ENCODE results near the gene ADI1.

Gene ADI1

DNA sequence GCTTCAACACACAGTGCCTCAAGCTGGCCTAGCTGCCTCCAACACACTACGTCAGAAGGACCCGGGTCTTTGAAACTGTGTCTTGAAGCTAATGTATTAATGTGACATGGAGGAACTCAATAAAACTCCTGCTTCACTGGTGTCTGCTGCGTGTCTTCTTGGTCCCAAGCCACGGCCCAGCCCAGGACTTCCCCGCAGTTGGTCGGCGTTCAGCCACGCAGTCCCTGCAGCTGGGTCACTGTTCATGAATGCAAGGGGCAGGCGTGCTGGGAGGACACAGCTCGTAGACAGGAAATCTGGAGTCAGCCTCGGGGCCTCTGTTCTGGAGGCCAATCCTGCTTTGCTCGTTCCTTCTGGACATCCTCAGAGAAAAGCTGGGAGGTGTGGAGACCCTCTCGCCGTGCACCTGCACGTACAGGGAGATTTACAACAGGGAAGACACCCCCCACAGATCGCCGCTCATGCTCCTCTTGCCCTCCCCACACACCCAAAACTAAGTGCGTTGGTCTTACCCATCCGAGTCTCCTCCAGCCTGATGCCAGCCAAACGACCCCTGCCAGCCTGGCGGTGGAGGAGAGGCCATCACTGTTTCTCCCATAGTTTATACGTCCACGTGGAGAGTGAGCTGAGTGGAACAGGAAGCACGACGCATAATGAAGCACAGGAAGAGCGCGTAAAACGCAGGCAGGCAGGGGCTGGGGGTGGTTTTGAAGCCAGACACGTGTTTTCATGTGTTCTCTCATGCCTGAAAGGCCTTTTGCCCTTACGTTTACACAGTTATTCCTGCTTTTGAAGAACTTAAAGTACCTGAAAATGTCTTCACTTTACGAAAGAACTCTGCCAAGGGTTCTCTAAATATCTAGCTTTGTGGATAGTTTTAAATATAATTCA, 39.7 kb downstream of the ADI1 start:
- no peak for DNase-seq (ENCODE audit: low read depth in 1 of 2, low spot score in 1 of 2)
- in situ Hi-C loops (cut with HindIII; ENCODE audit: low pct_unique_long_range_greater_than_20kb, low sequenced_read_pairs): no loop called here
- TF ChIP-seq JUND (IDR thresholded peaks at IDR 0.05; ENCODE audit: low read depth): no peak

DNA sequence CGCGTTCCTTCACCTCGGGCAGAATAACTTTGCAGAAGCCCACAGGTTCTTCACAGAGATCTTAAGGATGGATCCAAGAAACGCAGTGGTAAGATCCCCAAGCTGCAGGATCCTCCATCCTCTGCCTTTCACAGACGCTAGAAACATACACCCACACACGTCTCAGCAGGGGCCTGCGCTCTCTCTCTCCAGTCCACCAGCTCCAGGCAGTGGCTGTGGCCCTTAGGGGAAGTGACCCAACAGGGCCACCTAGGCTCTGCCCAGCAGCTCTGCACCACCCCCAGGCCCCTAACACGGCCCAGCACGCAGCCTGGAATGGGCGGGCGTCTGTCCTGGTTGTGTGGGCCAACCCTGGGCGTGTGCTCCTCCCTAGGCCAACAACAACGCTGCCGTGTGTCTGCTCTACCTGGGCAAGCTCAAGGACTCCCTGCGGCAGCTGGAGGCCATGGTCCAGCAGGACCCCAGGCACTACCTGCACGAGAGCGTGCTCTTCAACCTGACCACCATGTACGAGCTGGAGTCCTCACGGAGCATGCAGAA, 40.4 kb downstream of the ADI1 start:
- no peak for TF ChIP-seq JUND (IDR thresholded peaks at IDR 0.05; ENCODE audit: low read depth)
- DNase-seq (ENCODE audit: low read depth in 1 of 2, low spot score in 1 of 2): no peak
- in situ Hi-C loops (cut with HindIII; ENCODE audit: low pct_unique_long_range_greater_than_20kb, low sequenced_read_pairs): no loop called here

DNA sequence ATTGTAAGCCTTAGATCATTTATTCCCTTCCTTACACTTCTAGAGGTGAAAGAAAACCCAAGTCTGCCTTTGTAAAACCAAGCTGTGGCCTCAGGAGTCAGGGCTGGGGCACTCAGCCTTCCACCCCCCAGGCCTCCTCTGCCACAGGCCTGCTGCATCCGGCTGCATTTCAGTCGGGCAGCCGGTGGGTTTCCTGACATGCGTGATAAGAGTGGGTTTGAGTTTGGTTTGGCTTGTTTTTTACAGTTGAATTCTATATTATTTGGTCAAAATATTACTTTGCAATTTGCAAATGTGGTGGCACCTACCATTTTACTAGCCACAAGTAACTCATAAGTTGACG, 42.4 kb downstream of the ADI1 start:
- no peak for DNase-seq (ENCODE audit: low read depth in 1 of 2, low spot score in 1 of 2)
- TF ChIP-seq JUND (IDR thresholded peaks at IDR 0.05; ENCODE audit: low read depth): no peak
- in situ Hi-C loops (cut with HindIII; ENCODE audit: low pct_unique_long_range_greater_than_20kb, low sequenced_read_pairs): no loop called here

DNA sequence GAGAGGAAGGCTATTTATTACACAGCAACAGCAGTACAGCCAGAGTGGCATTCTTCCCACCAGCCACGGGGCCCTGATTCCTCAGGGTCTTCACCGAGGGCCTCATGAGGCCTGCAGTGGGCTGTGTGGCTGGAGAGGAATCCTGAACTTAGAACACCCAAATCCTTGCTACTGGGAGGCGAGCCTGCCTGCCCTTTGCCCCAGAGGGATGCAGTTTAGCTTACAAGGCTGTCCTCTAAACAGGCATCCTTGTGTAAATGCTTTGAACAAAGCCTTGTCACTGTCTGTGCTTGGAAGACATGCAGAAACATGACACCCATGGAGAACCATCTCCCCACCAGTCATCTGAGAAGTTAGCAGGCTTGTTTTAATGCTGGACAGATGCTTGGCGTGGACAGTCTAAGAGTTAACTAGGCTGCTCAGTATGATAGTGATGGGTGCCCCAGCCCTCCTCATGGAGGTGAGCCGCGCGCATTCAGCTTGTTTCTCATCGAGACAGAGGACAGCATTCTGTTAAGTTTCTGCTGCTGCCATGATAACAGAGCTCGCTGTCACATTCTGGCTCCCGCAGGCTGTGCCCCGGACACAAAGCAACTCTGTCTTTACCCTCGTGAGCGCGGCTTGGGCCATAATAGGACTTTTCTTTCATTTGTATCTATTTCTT, 42.9 kb downstream of the ADI1 start:
- in situ Hi-C loops (cut with HindIII; ENCODE audit: low pct_unique_long_range_greater_than_20kb, low sequenced_read_pairs): no loop called here
- DNase-seq (ENCODE audit: low read depth in 1 of 2, low spot score in 1 of 2): no peak
- no peak for TF ChIP-seq JUND (IDR thresholded peaks at IDR 0.05; ENCODE audit: low read depth)

DNA sequence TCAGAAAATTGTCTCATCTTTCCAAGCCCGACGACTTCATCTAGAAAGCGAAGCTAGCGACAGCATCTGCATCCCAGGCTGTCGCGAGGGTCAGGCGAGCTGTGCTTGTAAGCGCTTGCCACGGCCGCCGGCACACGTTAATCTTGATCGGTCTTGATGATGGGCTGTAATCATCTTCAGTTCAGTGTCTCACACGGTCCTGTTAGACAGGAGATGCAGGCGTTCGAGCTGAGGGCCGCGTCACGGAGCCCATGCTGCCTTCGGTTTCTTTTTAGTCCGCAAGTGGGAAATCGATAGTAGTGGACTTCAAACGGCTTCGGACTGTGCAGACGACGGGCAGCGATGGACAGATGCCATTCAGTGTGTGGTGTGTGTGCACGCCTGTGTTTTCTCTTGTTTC, 43.6 kb downstream of the ADI1 start:
- in situ Hi-C loops (cut with HindIII; ENCODE audit: low pct_unique_long_range_greater_than_20kb, low sequenced_read_pairs): no loop called here
- no peak for TF ChIP-seq JUND (IDR thresholded peaks at IDR 0.05; ENCODE audit: low read depth)
- DNase-seq (ENCODE audit: low read depth in 1 of 2, low spot score in 1 of 2): no peak

DNA sequence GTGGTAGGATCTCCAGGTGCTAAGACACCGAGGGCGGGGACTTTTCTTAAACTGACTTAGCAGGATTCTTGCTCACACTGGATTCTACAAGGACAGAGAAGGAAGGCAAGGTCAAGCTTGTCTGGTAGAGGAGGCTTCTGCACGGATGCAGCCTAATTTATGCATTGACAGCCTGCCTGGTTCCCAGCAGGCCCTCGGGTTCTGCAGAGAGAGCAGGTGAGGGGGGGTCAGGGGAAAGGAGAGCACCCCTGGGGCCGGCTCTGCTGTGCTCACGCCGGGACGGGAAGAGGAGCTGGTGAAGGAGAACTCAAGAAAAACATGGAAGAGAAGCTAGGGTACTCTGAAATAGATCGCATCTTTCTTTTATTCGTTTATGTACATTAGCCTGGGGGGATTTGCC, 46.4 kb downstream of the ADI1 start:
- no peak for TF ChIP-seq JUND (IDR thresholded peaks at IDR 0.05; ENCODE audit: low read depth)
- no peak for DNase-seq (ENCODE audit: low read depth in 1 of 2, low spot score in 1 of 2)
- in situ Hi-C loops (cut with HindIII; ENCODE audit: low pct_unique_long_range_greater_than_20kb, low sequenced_read_pairs): no loop called here

DNA sequence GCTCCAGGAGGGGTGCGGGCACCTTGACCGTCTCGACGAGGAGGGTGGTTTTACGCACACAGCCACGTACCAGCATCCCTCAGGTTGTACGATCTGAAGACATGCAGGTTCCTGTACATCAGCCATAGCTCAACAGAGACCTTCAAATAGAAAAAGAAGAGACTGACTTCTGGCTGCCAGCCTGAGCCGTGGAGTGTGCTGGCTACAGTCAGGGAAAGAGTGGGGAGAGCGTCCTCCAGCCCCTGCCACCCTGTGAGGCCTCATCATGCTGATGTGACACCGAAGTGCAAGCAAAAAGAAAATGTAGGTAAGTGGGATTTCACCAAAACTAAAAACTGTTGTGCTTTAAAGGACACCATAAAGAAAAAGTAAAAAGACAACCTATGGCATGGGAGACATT, 47.0 kb downstream of the ADI1 start:
- DNase-seq (ENCODE audit: low read depth in 1 of 2, low spot score in 1 of 2): no peak
- in situ Hi-C loops (cut with HindIII; ENCODE audit: low pct_unique_long_range_greater_than_20kb, low sequenced_read_pairs): no loop called here
- TF ChIP-seq JUND (IDR thresholded peaks at IDR 0.05; ENCODE audit: low read depth): no peak

DNA sequence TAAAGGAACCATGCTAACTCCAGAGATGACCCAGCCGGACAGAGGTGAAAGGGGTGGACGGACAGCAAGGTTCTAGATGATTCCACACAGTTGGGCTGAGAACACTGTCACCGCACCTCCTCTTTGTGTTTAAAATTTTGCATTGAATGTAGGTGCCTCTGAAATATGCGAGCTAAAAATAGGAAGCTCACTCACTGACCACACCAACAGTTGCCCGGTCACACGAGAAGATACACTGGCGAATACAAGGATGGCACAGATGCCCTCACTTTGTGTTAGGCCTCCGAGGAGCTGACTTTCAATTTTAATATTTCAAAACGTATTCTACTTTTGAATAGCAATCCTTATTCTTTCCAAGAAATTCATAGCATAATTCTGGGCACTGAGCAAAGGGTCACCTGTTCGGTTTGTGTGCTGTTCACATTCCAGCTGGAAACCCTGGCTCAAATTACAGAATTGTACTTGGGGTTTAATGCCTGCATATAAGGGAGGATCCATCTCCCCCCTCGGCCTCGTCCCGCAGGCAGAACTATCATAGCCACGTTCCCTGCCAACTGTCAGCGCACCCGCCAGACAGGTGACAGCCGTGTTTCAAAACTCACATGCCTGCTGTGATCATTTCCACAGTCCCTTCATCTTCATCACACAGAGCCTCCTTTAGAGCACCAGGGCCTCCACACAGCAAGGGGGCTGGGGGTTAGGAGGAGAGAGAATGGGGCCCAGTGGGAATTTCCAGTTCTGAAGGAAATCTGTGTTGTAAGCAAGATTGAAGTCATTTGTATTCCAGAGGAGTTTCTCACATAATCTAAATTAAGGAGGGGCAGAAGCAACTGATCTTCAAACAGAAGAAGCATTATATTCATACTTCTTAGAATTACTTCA, 48.2 kb downstream of the ADI1 start:
- DNase-seq (ENCODE audit: low read depth in 1 of 2, low spot score in 1 of 2): no peak
- TF ChIP-seq JUND (IDR thresholded peaks at IDR 0.05; ENCODE audit: low read depth): no peak
- in situ Hi-C loops (cut with HindIII; ENCODE audit: low pct_unique_long_range_greater_than_20kb, low sequenced_read_pairs): no loop called here

DNA sequence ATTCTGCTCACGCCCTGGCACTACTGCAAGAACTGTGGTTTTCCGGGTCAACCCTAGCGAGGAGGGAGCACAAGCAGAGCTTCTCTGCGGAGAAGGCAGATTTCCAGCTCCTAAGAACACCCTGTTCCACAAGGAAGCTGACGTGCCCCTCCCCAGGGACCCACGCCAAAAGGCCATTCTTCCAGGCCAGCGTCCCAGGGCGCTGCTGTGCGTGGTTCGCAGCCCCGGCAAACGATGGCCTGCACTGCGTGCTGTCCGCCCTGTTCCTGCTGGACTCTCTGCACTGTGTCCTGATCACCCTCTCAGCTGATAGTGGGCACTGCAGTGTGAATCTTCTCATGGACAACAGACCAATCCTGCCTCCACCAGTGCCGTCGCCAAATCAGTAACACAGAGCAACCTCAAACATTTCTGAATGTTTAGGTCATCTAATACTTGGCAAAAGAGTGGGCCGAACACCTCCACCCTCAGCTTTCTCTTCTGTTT, 49.1 kb downstream of the ADI1 start:
- in situ Hi-C loops (cut with HindIII; ENCODE audit: low pct_unique_long_range_greater_than_20kb, low sequenced_read_pairs): no loop called here
- TF ChIP-seq JUND (IDR thresholded peaks at IDR 0.05; ENCODE audit: low read depth): no peak
- DNase-seq (ENCODE audit: low read depth in 1 of 2, low spot score in 1 of 2): no peak

DNA sequence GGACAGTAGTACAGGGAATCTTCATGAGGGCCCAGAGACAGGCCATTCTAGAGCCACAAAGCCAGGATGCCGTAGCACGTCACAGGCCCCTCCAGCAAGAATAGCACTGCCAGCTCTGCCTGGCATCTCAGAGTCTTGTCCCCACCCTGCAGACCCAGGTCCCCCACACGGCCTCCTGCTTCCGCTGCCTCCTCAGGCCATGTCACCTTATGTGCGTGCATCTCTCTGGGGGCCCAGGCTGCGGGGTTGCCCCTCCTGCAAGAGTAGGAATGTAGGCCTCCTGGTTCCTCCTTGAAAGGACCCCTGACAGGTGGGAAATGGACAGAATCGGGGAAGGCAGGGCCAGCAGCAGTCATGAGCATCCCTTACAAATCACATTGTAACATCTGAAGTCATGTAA, 49.8 kb downstream of the ADI1 start:
- no peak for TF ChIP-seq JUND (IDR thresholded peaks at IDR 0.05; ENCODE audit: low read depth)
- in situ Hi-C loops (cut with HindIII; ENCODE audit: low pct_unique_long_range_greater_than_20kb, low sequenced_read_pairs): no loop called here
- no peak for DNase-seq (ENCODE audit: low read depth in 1 of 2, low spot score in 1 of 2)

DNA sequence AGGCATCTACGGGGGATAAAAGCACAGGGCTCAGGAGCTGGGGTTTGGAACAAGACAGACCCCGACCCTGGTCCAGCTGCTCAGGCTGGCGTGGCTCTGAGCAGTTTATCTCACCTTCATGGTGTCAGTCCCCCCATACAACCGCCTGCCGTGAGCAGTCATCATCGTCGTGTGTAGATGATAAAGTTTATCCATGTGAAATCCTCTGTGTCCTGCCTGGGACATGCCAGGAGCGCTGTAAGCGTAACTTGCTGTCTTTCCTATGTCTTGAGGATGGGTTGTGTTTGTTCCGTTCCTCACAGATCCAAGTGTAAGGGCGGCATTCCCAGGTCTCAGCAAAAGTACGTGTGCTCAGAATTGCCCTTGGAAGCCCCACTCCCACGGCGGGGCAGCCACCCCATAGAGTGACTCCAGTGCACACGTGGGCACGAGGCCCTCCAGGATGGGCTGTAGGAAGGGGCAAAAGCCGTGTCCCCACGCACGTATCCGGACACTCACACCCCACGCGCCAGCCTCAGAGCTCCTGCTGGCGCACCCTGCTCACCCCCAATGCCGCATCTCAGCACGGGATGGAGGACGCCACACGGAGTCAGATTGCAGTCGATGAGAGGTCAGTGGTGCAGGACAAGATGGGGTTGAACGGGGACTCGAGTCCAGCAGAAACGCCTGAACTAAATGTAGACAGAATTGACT, 50.9 kb downstream of the ADI1 start:
- TF ChIP-seq JUND (IDR thresholded peaks at IDR 0.05; ENCODE audit: low read depth): no peak
- no peak for DNase-seq (ENCODE audit: low read depth in 1 of 2, low spot score in 1 of 2)
- in situ Hi-C loops (cut with HindIII; ENCODE audit: low pct_unique_long_range_greater_than_20kb, low sequenced_read_pairs): no loop called here

DNA sequence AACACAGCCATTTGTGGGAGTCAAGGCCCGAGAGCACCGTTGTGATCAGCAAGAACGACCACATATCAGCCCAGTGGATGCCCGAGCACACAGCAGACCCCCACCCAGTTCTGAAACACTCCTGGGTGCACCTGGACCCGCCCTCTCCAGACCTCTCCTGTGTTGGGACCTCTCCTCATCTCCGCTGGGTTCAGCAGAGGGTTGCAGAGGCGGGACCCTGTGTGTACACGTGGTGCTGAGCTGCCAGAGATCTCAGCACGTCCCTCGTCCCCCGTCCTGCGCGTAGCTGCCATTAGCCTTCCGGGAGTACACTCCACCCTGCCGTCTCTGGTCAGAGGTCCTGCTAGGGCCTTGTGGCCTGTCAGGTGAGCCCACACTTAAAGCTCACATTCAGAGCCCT, 51.7 kb downstream of the ADI1 start:
- no peak for TF ChIP-seq JUND (IDR thresholded peaks at IDR 0.05; ENCODE audit: low read depth)
- DNase-seq (ENCODE audit: low read depth in 1 of 2, low spot score in 1 of 2): no peak
- in situ Hi-C loops (cut with HindIII; ENCODE audit: low pct_unique_long_range_greater_than_20kb, low sequenced_read_pairs): no loop called here
